RWPE2 (cell line): Measurements from ENCODE around the gene ATAD3C.
"Not testable (repeated sequence)": the region's sequence is repeated elsewhere in the genome, so short reads cannot be mapped to it uniquely, and the experiment has no call there.

Experiments
- ATAC-seq: fragments of 200-7000 bp; cut with Tn5 transposase; 3 replicates; pipeline ENCODE4 v1.9.1; 2021; ENCODE audit warnings: low read depth
- DNase-seq: peaks from one replicate; pipeline ENCODE4 v3.0.0-alpha.2; 2020; ENCODE audit warnings: low spot score
- H3K27ac ChIP-seq: fragments of 450-650 bp; 2 replicates; pipeline ENCODE4 v1.5.1; 2017; ENCODE audit warnings: mild to moderate bottlenecking; ENCODE audit not compliant: poor library complexity, severe bottlenecking
- H3K27me3 ChIP-seq: fragments of 250-450 bp; sonication (Bioruptor Pico); 2 replicates; pipeline ENCODE4 v1.5.1; 2021; ENCODE audit warnings: mild to moderate bottlenecking, moderate library complexity; ENCODE audit not compliant: insufficient read depth, poor library complexity, severe bottlenecking
- H3K36me3 ChIP-seq: fragments of 250-450 bp; sonication (Bioruptor Pico); 2 replicates; pipeline ENCODE4 v1.5.1; 2020; ENCODE audit warnings: low read depth, mild to moderate bottlenecking, moderate library complexity
- H3K4me1 ChIP-seq: fragments of 250-450 bp; sonication (Bioruptor Pico); 2 replicates; pipeline ENCODE4 v1.5.1; 2021; ENCODE audit warnings: mild to moderate bottlenecking, moderate library complexity; ENCODE audit not compliant: insufficient read depth, poor library complexity, severe bottlenecking
- H3K4me3 ChIP-seq: fragments of 250-450 bp; sonication (Bioruptor Pico); 2 replicates; pipeline ENCODE4 v1.5.1; 2021; ENCODE audit warnings: mild to moderate bottlenecking, moderate library complexity; ENCODE audit not compliant: severe bottlenecking
- H3K9me3 ChIP-seq: fragments of 250-450 bp; sonication (Bioruptor Pico); 2 replicates; pipeline ENCODE4 v1.5.1; 2021; ENCODE audit warnings: mild to moderate bottlenecking, moderate library complexity; ENCODE audit not compliant: severe bottlenecking
- TF ChIP-seq, protein P1 (sequence below): fragments of 450-650 bp; IDR thresholded peaks from one replicate; pipeline ENCODE4 v1.5.1; 2017; ENCODE audit warnings: mild to moderate bottlenecking, moderate library complexity; ENCODE audit not compliant: poor library complexity, severe bottlenecking

Gene ATAD3C

DNA sequence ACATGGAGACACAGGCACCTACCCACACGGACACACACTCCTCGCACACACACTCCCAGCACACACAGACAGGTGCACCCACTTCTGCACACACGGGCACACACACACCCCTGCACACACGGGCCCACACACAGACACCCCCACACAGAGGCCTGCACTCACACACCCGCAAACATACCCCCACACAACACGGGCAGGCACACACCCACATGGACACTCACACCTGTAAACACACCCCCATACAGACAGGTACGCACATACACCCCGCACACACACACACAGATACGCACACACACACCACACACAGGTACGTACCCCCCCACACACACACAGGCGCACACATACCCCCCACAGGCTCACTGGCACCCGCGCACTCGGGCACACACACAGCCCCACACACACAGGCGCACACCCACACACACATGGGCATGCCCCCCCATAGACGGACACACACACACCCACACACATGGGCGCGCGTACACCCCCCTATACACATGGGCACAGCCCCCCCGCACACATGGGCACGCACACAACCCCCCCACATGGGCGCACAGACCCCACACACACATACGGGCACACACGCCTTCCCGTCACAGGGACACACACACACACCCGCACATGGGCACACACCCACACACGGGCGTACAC lies 68.6 kb downstream of the ATAD3C start:
- ATAC-seq, result no peak
- TF ChIP-seq, protein P1, sequence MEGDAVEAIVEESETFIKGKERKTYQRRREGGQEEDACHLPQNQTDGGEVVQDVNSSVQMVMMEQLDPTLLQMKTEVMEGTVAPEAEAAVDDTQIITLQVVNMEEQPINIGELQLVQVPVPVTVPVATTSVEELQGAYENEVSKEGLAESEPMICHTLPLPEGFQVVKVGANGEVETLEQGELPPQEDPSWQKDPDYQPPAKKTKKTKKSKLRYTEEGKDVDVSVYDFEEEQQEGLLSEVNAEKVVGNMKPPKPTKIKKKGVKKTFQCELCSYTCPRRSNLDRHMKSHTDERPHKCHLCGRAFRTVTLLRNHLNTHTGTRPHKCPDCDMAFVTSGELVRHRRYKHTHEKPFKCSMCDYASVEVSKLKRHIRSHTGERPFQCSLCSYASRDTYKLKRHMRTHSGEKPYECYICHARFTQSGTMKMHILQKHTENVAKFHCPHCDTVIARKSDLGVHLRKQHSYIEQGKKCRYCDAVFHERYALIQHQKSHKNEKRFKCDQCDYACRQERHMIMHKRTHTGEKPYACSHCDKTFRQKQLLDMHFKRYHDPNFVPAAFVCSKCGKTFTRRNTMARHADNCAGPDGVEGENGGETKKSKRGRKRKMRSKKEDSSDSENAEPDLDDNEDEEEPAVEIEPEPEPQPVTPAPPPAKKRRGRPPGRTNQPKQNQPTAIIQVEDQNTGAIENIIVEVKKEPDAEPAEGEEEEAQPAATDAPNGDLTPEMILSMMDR, result no peak
- Histone ChIP-seq H3K4me1 (no peaks in the 10 kb centered on the region), H3K9me3 (no peaks in the 10 kb centered on the region), H3K4me3 (no peak overlapping the region), H3K27ac (no peak overlapping the region), H3K36me3 (peaks cover 48% of the 10 kb centered on the region), H3K27me3 (no peaks in the 10 kb centered on the region)
- no peak for DNase-seq

DNA sequence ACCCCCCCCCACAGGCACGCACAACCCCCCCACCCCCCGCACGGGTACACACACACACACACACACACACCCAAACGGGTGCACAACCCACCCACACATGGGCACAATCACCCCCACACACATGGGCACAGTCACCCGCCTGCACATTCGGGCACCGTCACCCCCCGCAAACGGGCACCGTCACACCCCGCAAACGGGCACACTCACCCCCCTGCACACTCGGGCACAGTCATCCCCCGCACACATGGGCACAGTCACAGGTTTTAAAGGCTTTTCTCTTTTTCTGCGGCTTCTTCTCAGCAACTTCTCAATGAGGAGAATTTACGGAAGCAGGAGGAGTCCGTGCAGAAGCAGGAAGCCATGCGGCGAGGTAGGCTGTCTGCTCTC lies 69.1 kb downstream of the ATAD3C start:
- not testable (repeated sequence) for H3K9me3 ChIP-seq, ATAC-seq, H3K4me3 ChIP-seq, DNase-seq, H3K4me1 ChIP-seq, H3K27ac ChIP-seq, H3K27me3 ChIP-seq
- H3K36me3 ChIP-seq, result peaks cover 48% of the 10 kb centered on the region
